Measurements from ENCODE around the gene USP54.
"Not testable (repeated sequence)": the region's sequence is repeated elsewhere in the genome, so short reads cannot be mapped to it uniquely, and the experiment has no call there.

Gene USP54

GRCh38 chr10:73590881-73591799, at the start of gene USP54:
USP54 (minus strand) TSS chr10:73591342; CDS start chr10:73575658, 15,684 bp downstream.
- no peak for DNase-seq (ENCODE audit: low read depth, low spot score)

- DNase-seq (ENCODE audit: low read depth, low spot score): no peak
These were observed 48.1 kb upstream of the USP54 start for GRCh38 chr10:73639286-73639685.

- DNase-seq (ENCODE audit: low read depth, low spot score): no peak
These were observed 44.6 kb upstream of the USP54 start for GRCh38 chr10:73635781-73636180.

GRCh38 chr10:73634421-73634820, 43.3 kb upstream of the USP54 start:
- DNase-seq (ENCODE audit: low read depth, low spot score): no peak

- no peak for DNase-seq (ENCODE audit: low read depth, low spot score)
These were observed 38.0 kb upstream of the USP54 start for GRCh38 chr10:73629165-73629564.

GRCh38 chr10:73628405-73628804, 37.3 kb upstream of the USP54 start:
- no peak for DNase-seq (ENCODE audit: low read depth, low spot score)

GRCh38 chr10:73627300-73627699, 36.2 kb upstream of the USP54 start:
- no peak for DNase-seq (ENCODE audit: low read depth, low spot score)

- DNase-seq (ENCODE audit: low read depth, low spot score): peak; percentile 95
These were observed 35.0 kb upstream of the USP54 start for GRCh38 chr10:73625884-73626752.

- peak; percentile 28 for DNase-seq (ENCODE audit: low read depth, low spot score)
These were observed 34.1 kb upstream of the USP54 start for GRCh38 chr10:73625004-73625883.

- DNase-seq (ENCODE audit: low read depth, low spot score): no peak
These were observed 31.9 kb upstream of the USP54 start for GRCh38 chr10:73623056-73623455.

GRCh38 chr10:73620974-73621373, 29.8 kb upstream of the USP54 start:
- DNase-seq (ENCODE audit: low read depth, low spot score): not testable (repeated sequence)

- DNase-seq (ENCODE audit: low read depth, low spot score): not testable (repeated sequence)
These were observed 26.0 kb upstream of the USP54 start for GRCh38 chr10:73617143-73617542.

GRCh38 chr10:73614720-73615119, 23.6 kb upstream of the USP54 start:
- no peak for DNase-seq (ENCODE audit: low read depth, low spot score)

- no peak for DNase-seq (ENCODE audit: low read depth, low spot score)
These were observed 18.0 kb upstream of the USP54 start for GRCh38 chr10:73609116-73609515.

GRCh38 chr10:73601486-73601921, 10.4 kb upstream of the USP54 start:
- no peak for DNase-seq (ENCODE audit: low read depth, low spot score)

- no peak for DNase-seq (ENCODE audit: low read depth, low spot score)
These were observed 6.2 kb upstream of the USP54 start for GRCh38 chr10:73597346-73597745.

GRCh38 chr10:73593812-73594211, 2.7 kb upstream of the USP54 start:
- DNase-seq (ENCODE audit: low read depth, low spot score): no peak

GRCh38 chr10:73593110-73593509, 2.0 kb upstream of the USP54 start:
- DNase-seq (ENCODE audit: low read depth, low spot score): no peak

- peak; percentile 84 for DNase-seq (ENCODE audit: low read depth, low spot score)
These were observed 975 bp upstream of the USP54 start for GRCh38 chr10:73591935-73592699.

GRCh38 chr10:73589563-73590126, 1.5 kb downstream of the USP54 start:
- DNase-seq (ENCODE audit: low read depth, low spot score): no peak
